ENCODE data around the gene RPS16. TPM values are rescaled to one million over a fixed set of nuclear protein-coding genes. Genes with fewer than 3 reads are reported as not detected.

The RPS16 gene
- total and polyA plus RNA-seq, 2 of the 8 experiments (the other 6 are each of a cell fraction or from before 2014, with no cell fraction given), result 2,433 to 7,810 TPM

GRCh38 chr19:39480337-39481228, 44.8 kb upstream of the RPS16 start, which contains the start of gene TIMM50 (continued):
- peak; percentile 88; the same call in 1 of the 2 replicates for TF ChIP-seq TBP (IDR thresholded peaks at IDR 0.05; ENCODE audit: low read depth, low read length)
- TF ChIP-seq, protein P1, sequence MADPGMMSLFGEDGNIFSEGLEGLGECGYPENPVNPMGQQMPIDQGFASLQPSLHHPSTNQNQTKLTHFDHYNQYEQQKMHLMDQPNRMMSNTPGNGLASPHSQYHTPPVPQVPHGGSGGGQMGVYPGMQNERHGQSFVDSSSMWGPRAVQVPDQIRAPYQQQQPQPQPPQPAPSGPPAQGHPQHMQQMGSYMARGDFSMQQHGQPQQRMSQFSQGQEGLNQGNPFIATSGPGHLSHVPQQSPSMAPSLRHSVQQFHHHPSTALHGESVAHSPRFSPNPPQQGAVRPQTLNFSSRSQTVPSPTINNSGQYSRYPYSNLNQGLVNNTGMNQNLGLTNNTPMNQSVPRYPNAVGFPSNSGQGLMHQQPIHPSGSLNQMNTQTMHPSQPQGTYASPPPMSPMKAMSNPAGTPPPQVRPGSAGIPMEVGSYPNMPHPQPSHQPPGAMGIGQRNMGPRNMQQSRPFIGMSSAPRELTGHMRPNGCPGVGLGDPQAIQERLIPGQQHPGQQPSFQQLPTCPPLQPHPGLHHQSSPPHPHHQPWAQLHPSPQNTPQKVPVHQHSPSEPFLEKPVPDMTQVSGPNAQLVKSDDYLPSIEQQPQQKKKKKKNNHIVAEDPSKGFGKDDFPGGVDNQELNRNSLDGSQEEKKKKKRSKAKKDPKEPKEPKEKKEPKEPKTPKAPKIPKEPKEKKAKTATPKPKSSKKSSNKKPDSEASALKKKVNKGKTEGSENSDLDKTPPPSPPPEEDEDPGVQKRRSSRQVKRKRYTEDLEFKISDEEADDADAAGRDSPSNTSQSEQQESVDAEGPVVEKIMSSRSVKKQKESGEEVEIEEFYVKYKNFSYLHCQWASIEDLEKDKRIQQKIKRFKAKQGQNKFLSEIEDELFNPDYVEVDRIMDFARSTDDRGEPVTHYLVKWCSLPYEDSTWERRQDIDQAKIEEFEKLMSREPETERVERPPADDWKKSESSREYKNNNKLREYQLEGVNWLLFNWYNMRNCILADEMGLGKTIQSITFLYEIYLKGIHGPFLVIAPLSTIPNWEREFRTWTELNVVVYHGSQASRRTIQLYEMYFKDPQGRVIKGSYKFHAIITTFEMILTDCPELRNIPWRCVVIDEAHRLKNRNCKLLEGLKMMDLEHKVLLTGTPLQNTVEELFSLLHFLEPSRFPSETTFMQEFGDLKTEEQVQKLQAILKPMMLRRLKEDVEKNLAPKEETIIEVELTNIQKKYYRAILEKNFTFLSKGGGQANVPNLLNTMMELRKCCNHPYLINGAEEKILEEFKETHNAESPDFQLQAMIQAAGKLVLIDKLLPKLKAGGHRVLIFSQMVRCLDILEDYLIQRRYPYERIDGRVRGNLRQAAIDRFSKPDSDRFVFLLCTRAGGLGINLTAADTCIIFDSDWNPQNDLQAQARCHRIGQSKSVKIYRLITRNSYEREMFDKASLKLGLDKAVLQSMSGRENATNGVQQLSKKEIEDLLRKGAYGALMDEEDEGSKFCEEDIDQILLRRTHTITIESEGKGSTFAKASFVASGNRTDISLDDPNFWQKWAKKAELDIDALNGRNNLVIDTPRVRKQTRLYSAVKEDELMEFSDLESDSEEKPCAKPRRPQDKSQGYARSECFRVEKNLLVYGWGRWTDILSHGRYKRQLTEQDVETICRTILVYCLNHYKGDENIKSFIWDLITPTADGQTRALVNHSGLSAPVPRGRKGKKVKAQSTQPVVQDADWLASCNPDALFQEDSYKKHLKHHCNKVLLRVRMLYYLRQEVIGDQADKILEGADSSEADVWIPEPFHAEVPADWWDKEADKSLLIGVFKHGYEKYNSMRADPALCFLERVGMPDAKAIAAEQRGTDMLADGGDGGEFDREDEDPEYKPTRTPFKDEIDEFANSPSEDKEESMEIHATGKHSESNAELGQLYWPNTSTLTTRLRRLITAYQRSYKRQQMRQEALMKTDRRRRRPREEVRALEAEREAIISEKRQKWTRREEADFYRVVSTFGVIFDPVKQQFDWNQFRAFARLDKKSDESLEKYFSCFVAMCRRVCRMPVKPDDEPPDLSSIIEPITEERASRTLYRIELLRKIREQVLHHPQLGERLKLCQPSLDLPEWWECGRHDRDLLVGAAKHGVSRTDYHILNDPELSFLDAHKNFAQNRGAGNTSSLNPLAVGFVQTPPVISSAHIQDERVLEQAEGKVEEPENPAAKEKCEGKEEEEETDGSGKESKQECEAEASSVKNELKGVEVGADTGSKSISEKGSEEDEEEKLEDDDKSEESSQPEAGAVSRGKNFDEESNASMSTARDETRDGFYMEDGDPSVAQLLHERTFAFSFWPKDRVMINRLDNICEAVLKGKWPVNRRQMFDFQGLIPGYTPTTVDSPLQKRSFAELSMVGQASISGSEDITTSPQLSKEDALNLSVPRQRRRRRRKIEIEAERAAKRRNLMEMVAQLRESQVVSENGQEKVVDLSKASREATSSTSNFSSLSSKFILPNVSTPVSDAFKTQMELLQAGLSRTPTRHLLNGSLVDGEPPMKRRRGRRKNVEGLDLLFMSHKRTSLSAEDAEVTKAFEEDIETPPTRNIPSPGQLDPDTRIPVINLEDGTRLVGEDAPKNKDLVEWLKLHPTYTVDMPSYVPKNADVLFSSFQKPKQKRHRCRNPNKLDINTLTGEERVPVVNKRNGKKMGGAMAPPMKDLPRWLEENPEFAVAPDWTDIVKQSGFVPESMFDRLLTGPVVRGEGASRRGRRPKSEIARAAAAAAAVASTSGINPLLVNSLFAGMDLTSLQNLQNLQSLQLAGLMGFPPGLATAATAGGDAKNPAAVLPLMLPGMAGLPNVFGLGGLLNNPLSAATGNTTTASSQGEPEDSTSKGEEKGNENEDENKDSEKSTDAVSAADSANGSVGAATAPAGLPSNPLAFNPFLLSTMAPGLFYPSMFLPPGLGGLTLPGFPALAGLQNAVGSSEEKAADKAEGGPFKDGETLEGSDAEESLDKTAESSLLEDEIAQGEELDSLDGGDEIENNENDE (IDR thresholded peaks at IDR 0.05; ENCODE audit: insufficient replicate concordance, low read length), result no peak
- no peak for TF ChIP-seq SRF (IDR thresholded peaks at IDR 0.05; ENCODE audit: low read depth, low read length)
- peak; percentile 94 for TF ChIP-seq SP1 (IDR thresholded peaks at IDR 0.05; ENCODE audit: low read depth, low read length)
- no peak for TF ChIP-seq ATF2 (IDR thresholded peaks at IDR 0.05; ENCODE audit: low read length)
- TF ChIP-seq, protein P2, sequence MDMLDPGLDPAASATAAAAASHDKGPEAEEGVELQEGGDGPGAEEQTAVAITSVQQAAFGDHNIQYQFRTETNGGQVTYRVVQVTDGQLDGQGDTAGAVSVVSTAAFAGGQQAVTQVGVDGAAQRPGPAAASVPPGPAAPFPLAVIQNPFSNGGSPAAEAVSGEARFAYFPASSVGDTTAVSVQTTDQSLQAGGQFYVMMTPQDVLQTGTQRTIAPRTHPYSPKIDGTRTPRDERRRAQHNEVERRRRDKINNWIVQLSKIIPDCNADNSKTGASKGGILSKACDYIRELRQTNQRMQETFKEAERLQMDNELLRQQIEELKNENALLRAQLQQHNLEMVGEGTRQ (IDR thresholded peaks at IDR 0.05; ENCODE audit: low read length), result no peak

Data from H1 (cell line).